HepG2 (cell line): Measurements from ENCODE around the gene NYNRIN. TPM values are rescaled to one million over a fixed set of nuclear protein-coding genes. Genes with fewer than 3 reads are reported as not detected.
A peak's percentile ranks its signal among the peaks of the same experiment; 100 is the strongest.

Source experiments
- HNF4A ChIP-seq: sonication (generic); formaldehyde crosslinking; IDR thresholded peaks from 2 replicates; pipeline ENCODE4 v1.4.0; 2020; ENCODE audit warnings: missing genetic modification reagents
- JUND ChIP-seq: sonication (generic); formaldehyde crosslinking; IDR thresholded peaks from 2 replicates; pipeline ENCODE4 v1.8.0; 2022; ENCODE audit warnings: mild to moderate bottlenecking, missing genetic modification reagents
- PAXIP1 ChIP-seq: sonication (generic); formaldehyde crosslinking; conservative IDR thresholded peaks from 2 replicates; pipeline ENCODE4 v1.4.0; 2020; ENCODE audit warnings: mild to moderate bottlenecking, missing genetic modification reagents, moderate library complexity
- PRPF4 ChIP-seq: fragments of 200-400 bp; formaldehyde crosslinking; IDR thresholded peaks from 2 replicates; pipeline ENCODE4 v1.6.1; 2016; ENCODE audit warnings: low read length, low read depth; ENCODE audit not compliant: poor library complexity, severe bottlenecking
- RBAK ChIP-seq: sonication (generic); formaldehyde crosslinking; IDR thresholded peaks from 2 replicates; pipeline ENCODE4 v1.5.1; 2020; ENCODE audit warnings: mild to moderate bottlenecking, missing genetic modification reagents
- SOX5 ChIP-seq: IDR thresholded peaks from 2 replicates; pipeline ENCODE4 v1.6.1; 2016; ENCODE audit warnings: borderline replicate concordance
- TEAD3 ChIP-seq: optimal IDR thresholded peaks from 2 replicates; pipeline ENCODE3; 2016; ENCODE audit warnings: borderline replicate concordance
- ZNF282 ChIP-seq: fragments of 450-650 bp; IDR thresholded peaks from 2 replicates; pipeline ENCODE4 v1.6.1; 2018; ENCODE audit not compliant: partially characterized antibody
- ZNF549 ChIP-seq: sonication (generic); formaldehyde crosslinking; IDR thresholded peaks from 2 replicates; pipeline ENCODE4 v1.5.0; 2020; ENCODE audit warnings: missing genetic modification reagents
- ZNF570 ChIP-seq: sonication (generic); formaldehyde crosslinking; IDR thresholded peaks from 2 replicates; pipeline ENCODE4 v1.4.0; 2020; ENCODE audit warnings: mild to moderate bottlenecking, missing genetic modification reagents, borderline replicate concordance
- ZNF780A ChIP-seq: sonication (generic); formaldehyde crosslinking; IDR thresholded peaks from 2 replicates; pipeline ENCODE4 v1.8.0; 2022; ENCODE audit warnings: mild to moderate bottlenecking, missing genetic modification reagents, moderate library complexity
- ZSCAN9 ChIP-seq: IDR thresholded peaks from 2 replicates; pipeline ENCODE4 v1.6.1; 2016; ENCODE audit warnings: borderline replicate concordance
- polyA plus RNA-seq, 8 experiments: library from polyadenylated mRNA; depleted of rRNA in 3 of 8; stranded (reverse) in 7 of 8; unstranded in 1 of 8; fragments of >200 nt; fragmentation: Illumina TruSeq in 4 of 8; extraction: Trizol in 4 of 8; gene quantifications; 2 replicates each; pipeline versions ENCODE4 v1.2.1 to v1.2.3, GENCODE V29; 2011 to 2016; ENCODE audit warnings: low read depth in 4 of 8, missing spikeins in 1 of 8, mixed read lengths in 1 of 8; ENCODE audit not compliant: insufficient read depth in 1 of 8
- total RNA-seq, 5 experiments: library from RNA; depleted of rRNA; stranded (reverse); fragments of >200 nt; fragmentation: Illumina TruSeq; extraction: Trizol; gene quantifications; 2 replicates each; pipeline ENCODE4 v1.2.3, GENCODE V29; 2016; ENCODE audit warnings: low read depth in 1 of 5
- TF ChIP-seq, protein P1 (sequence below): sonication (generic); formaldehyde crosslinking; conservative IDR thresholded peaks from 2 replicates; pipeline ENCODE4 v1.8.0; 2022; ENCODE audit warnings: low read depth, missing genetic modification reagents
- TF ChIP-seq, protein P2 (sequence below): IDR thresholded peaks from 2 replicates; pipeline ENCODE4 v1.4.0; 2020; ENCODE audit warnings: mild to moderate bottlenecking, missing genetic modification reagents
- TF ChIP-seq, protein P3 (sequence below): sonication (generic); IDR thresholded peaks from 2 replicates; pipeline ENCODE4 v1.6.1; 2016; ENCODE audit warnings: low read depth, borderline replicate concordance
- TF ChIP-seq, protein P4 (sequence below): sonication (generic); formaldehyde crosslinking; IDR thresholded peaks from 2 replicates; pipeline ENCODE4 v1.9.0; 2022; ENCODE audit warnings: missing genetic modification reagents, mild to moderate bottlenecking, borderline replicate concordance

NYNRIN gene
- total and polyA plus RNA-seq, 2 of the 13 experiments (the other 11 are each of a cell fraction or from before 2014, with no cell fraction given) = 0.63 to 1.1 TPM

DNA sequence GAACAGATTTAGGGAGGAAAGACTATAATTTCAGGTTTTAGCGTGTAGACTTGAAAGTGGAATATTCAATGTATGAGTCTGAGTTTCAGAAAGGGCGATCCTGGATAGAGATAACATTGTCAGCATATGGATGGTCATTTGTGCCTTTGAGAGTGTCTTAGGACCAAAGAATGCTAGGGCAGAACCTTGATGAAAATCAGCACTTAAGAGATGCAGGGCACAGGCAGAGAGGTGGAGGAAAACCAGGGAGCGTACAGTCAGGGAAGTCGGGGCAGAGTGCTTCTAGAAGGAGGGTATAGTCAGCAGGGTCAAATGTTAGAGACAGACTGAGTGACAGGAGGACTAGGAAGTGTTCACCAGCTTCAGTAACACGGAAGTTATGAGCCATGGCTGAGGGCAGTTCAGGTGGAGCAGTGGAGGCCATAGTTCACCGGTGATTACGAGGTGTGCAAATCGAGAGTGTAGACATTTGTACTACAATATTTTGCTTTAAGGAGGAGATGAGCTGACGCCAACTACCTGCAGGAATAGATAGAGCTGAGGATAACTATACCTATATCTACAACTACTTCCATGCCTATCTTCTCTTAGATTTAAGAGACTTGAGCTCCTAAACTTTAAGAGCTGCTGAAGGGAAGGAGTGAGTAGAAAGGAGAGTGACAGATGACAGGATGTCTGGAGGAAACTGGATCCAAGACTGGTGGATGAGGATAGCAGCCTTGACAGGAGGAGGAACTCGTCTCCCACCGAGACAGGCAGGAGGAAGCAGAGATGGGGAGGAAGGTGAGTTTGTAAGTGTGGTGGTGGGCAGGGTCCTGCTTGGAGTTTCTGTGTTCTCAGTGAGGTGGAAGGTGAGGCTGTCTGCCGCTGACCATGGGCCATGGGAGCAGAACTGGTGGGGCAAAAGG is 24.1 kb downstream of the NYNRIN start (continued):
- peak; percentile 50; the same call in 1 of the 2 replicates for TF ChIP-seq PAXIP1 (CRISPR knock-in tag)
- peak; percentile 57 for TF ChIP-seq TEAD3 (CRISPR knock-in tag)
- TF ChIP-seq ZNF549 (CRISPR knock-in tag) = no peak
- TF ChIP-seq, protein P1, sequence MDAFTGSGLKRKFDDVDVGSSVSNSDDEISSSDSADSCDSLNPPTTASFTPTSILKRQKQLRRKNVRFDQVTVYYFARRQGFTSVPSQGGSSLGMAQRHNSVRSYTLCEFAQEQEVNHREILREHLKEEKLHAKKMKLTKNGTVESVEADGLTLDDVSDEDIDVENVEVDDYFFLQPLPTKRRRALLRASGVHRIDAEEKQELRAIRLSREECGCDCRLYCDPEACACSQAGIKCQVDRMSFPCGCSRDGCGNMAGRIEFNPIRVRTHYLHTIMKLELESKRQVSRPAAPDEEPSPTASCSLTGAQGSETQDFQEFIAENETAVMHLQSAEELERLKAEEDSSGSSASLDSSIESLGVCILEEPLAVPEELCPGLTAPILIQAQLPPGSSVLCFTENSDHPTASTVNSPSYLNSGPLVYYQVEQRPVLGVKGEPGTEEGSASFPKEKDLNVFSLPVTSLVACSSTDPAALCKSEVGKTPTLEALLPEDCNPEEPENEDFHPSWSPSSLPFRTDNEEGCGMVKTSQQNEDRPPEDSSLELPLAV = 0 out of 2 replicates have a peak, but pooled peaks have one; percentile 77
- TF ChIP-seq, protein P2, sequence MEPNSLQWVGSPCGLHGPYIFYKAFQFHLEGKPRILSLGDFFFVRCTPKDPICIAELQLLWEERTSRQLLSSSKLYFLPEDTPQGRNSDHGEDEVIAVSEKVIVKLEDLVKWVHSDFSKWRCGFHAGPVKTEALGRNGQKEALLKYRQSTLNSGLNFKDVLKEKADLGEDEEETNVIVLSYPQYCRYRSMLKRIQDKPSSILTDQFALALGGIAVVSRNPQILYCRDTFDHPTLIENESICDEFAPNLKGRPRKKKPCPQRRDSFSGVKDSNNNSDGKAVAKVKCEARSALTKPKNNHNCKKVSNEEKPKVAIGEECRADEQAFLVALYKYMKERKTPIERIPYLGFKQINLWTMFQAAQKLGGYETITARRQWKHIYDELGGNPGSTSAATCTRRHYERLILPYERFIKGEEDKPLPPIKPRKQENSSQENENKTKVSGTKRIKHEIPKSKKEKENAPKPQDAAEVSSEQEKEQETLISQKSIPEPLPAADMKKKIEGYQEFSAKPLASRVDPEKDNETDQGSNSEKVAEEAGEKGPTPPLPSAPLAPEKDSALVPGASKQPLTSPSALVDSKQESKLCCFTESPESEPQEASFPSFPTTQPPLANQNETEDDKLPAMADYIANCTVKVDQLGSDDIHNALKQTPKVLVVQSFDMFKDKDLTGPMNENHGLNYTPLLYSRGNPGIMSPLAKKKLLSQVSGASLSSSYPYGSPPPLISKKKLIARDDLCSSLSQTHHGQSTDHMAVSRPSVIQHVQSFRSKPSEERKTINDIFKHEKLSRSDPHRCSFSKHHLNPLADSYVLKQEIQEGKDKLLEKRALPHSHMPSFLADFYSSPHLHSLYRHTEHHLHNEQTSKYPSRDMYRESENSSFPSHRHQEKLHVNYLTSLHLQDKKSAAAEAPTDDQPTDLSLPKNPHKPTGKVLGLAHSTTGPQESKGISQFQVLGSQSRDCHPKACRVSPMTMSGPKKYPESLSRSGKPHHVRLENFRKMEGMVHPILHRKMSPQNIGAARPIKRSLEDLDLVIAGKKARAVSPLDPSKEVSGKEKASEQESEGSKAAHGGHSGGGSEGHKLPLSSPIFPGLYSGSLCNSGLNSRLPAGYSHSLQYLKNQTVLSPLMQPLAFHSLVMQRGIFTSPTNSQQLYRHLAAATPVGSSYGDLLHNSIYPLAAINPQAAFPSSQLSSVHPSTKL (CRISPR knock-in tag) = peak; percentile 43; the same call in 1 of the 2 replicates
- peak; percentile 66; the same call in 1 of the 2 replicates for TF ChIP-seq HNF4A (CRISPR knock-in tag)
- TF ChIP-seq, protein P3, sequence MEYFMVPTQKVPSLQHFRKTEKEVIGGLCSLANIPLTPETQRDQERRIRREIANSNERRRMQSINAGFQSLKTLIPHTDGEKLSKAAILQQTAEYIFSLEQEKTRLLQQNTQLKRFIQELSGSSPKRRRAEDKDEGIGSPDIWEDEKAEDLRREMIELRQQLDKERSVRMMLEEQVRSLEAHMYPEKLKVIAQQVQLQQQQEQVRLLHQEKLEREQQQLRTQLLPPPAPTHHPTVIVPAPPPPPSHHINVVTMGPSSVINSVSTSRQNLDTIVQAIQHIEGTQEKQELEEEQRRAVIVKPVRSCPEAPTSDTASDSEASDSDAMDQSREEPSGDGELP = no peak
- TF ChIP-seq RBAK = 0 out of 2 replicates have a peak, but pooled peaks have one; percentile 37
- TF ChIP-seq ZNF282 = no peak
- TF ChIP-seq SOX5 (CRISPR knock-in tag) = no peak
- no peak for TF ChIP-seq ZNF780A (CRISPR knock-in tag)
- TF ChIP-seq, protein P4, sequence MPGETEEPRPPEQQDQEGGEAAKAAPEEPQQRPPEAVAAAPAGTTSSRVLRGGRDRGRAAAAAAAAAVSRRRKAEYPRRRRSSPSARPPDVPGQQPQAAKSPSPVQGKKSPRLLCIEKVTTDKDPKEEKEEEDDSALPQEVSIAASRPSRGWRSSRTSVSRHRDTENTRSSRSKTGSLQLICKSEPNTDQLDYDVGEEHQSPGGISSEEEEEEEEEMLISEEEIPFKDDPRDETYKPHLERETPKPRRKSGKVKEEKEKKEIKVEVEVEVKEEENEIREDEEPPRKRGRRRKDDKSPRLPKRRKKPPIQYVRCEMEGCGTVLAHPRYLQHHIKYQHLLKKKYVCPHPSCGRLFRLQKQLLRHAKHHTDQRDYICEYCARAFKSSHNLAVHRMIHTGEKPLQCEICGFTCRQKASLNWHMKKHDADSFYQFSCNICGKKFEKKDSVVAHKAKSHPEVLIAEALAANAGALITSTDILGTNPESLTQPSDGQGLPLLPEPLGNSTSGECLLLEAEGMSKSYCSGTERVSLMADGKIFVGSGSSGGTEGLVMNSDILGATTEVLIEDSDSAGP (CRISPR knock-in tag) = no peak
- TF ChIP-seq PRPF4 = no peak
- no peak for TF ChIP-seq ZSCAN9
- no peak for TF ChIP-seq JUND
- 0 out of 2 replicates have a peak, but pooled peaks have one; percentile 59 for TF ChIP-seq ZNF570 (CRISPR knock-in tag)
